GM23248 (cell line): ENCODE data around the gene WNT5B. TPM values are rescaled to one million over a fixed set of nuclear protein-coding genes. Genes with fewer than 3 reads are reported as not detected.

ENCODE experiments used
- DNase-seq: peaks from one replicate; pipeline ENCODE4 v3.0.0-alpha.2; 2015
- H2AFZ ChIP-seq: fragments of 200-600 bp; sonication (generic); 2 replicates; pipeline ENCODE4 v1.6.1; 2016; ENCODE audit warnings: antibody characterized with exemption
- H3F3A ChIP-seq: fragments of 200-600 bp; sonication (generic); 2 replicates; pipeline ENCODE4 v1.6.1; 2016; ENCODE audit warnings: mild to moderate bottlenecking, antibody characterized with exemption, mixed run types; ENCODE audit not compliant: insufficient read depth
- H3K27ac ChIP-seq: fragments of 200-600 bp; sonication (generic); 2 replicates; pipeline ENCODE4 v1.5.1; 2016; ENCODE audit warnings: mild to moderate bottlenecking
- H3K27me3 ChIP-seq: fragments of 200-600 bp; sonication (generic); replicated peaks from 2 replicates; pipeline ENCODE4 v1.6.1; 2016; ENCODE audit warnings: mild to moderate bottlenecking; ENCODE audit not compliant: insufficient read depth
- H3K36me3 ChIP-seq: fragments of 200-600 bp; sonication (generic); 2 replicates; pipeline ENCODE4 v1.6.1; 2016; ENCODE audit warnings: low read depth, mild to moderate bottlenecking
- H3K4me1 ChIP-seq: fragments of 200-600 bp; sonication (generic); 2 replicates; pipeline ENCODE4 v1.6.1; 2016; ENCODE audit warnings: mild to moderate bottlenecking; ENCODE audit not compliant: insufficient read depth
- H3K4me2 ChIP-seq: fragments of 200-600 bp; sonication (generic); one replicate; pipeline ENCODE4 v1.6.1; 2016; ENCODE audit warnings: mild to moderate bottlenecking; ENCODE audit not compliant: unreplicated experiment
- H3K4me3 ChIP-seq: fragments of 200-600 bp; sonication (generic); 2 replicates; pipeline ENCODE4 v1.5.1; 2016; ENCODE audit warnings: mild to moderate bottlenecking
- H3K79me2 ChIP-seq: fragments of 200-600 bp; sonication (generic); 2 replicates; pipeline ENCODE4 v1.6.1; 2016; ENCODE audit warnings: mild to moderate bottlenecking; ENCODE audit not compliant: insufficient read depth
- H3K9ac ChIP-seq: fragments of 200-600 bp; sonication (generic); 2 replicates; pipeline ENCODE4 v1.6.1; 2016; ENCODE audit warnings: mild to moderate bottlenecking
- H3K9me2 ChIP-seq: fragments of 200-600 bp; sonication (generic); 2 replicates; pipeline ENCODE4 v1.6.1; 2016; ENCODE audit warnings: mixed run types, mild to moderate bottlenecking, moderate library complexity; ENCODE audit not compliant: insufficient read depth
- H3K9me3 ChIP-seq: fragments of 200-600 bp; sonication (generic); one replicate; pipeline ENCODE4 v1.6.1; 2017; ENCODE audit warnings: low read depth
- H4K20me1 ChIP-seq: fragments of 200-600 bp; sonication (generic); 2 replicates; pipeline ENCODE4 v1.6.0; 2016; ENCODE audit not compliant: insufficient read depth
- EZH2 ChIP-seq: fragments of 200-600 bp; sonication (generic); IDR thresholded peaks from 2 replicates; pipeline ENCODE4 v1.6.1; 2018; ENCODE audit warnings: antibody characterized with exemption, mild to moderate bottlenecking; ENCODE audit not compliant: insufficient read depth, poor library complexity, severe bottlenecking
- EZH2phosphoT487 ChIP-seq: fragments of 200-600 bp; sonication (generic); IDR thresholded peaks from 2 replicates; pipeline ENCODE4 v1.6.1; 2018; ENCODE audit warnings: antibody characterized with exemption, moderate library complexity, mild to moderate bottlenecking, low read depth; ENCODE audit not compliant: insufficient read depth
- WGBS, 2 experiments: methylation state at CpG; one replicate each; pipeline ENCODE4 v1.1.6; 2015 to 2017; ENCODE audit warnings: low lambda C conversion rate in 2 of 2, low coverage in 1 of 2; ENCODE audit errors: missing lambda C conversion rate in 2 of 2; 5-methylcytosine and 5-hydroxymethylcytosine counted together
- in situ Hi-C: fragments of 300-500 bp; cut with MboI; formaldehyde crosslinking; loops from 2 replicates; pipeline ENCODE4 v1.15.0; 2020
- polyA plus RNA-seq: library from polyadenylated mRNA; unstranded; fragments of >200 nt; fragmentation: Nextera tagmentation; extraction: Ambion mirVana; gene quantifications from 2 replicates; pipeline ENCODE4 v1.2.1, GENCODE V29; 2016
- total RNA-seq: library from RNA; depleted of rRNA; stranded (reverse); fragments of >200 nt; shearing (Covaris generic); gene quantifications from 2 replicates; pipeline ENCODE4 v1.2.3, GENCODE V29; 2014

WNT5B gene
- total and polyA plus RNA-seq, 2 experiments from 2014 or later = 50.1 to 505 TPM

GRCh38 chr12:1603269-1603993 is 25.6 kb upstream of the WNT5B start:
- Histone ChIP-seq H3K36me3 (no peaks in the 10 kb centered on the region), H3K4me1 (peaks cover 62% of the 10 kb centered on the region), H4K20me1 (no peaks in the 10 kb centered on the region), H3K4me3 (no peak overlapping the region), H3K27me3 (no peaks in the 10 kb centered on the region), H3K9me2 (no peaks in the 10 kb centered on the region), H2AFZ (no peak overlapping the region), H3K9me3 (no peaks in the 10 kb centered on the region), H3K79me2 (peaks cover 85% of the 10 kb centered on the region), H3F3A (peaks cover 77% of the 10 kb centered on the region), H3K9ac (0 out of 2 replicates have a peak overlapping the region, but pooled peaks have one; percentile 11), H3K27ac (peak overlapping the region; percentile 50), H3K4me2 (no peak overlapping the region)
- peak; percentile 54 for DNase-seq
- TF ChIP-seq EZH2 (no peak), EZH2phosphoT487 (no peak)
- WGBS, 2 experiments = 70 to 79% methylated on average over 7 of the region's 7 CpGs
- in situ Hi-C loops = no loop called here

- H3K9me2 ChIP-seq = no peaks in the 10 kb centered on the region
- H3F3A ChIP-seq = peaks cover 79% of the 10 kb centered on the region
- no peaks in the 10 kb centered on the region for H3K36me3 ChIP-seq
- peaks cover 72% of the 10 kb centered on the region for H3K4me1 ChIP-seq
- peak overlapping the region; percentile 24 for H3K4me2 ChIP-seq
- peak overlapping the region; percentile 50 for H3K27ac ChIP-seq
- peak overlapping the region; percentile 11; the same call in 1 of the 2 replicates for H3K9ac ChIP-seq
- WGBS, 2 experiments = 47 to 52% methylated on average over 3 of the region's 3 CpGs
- H2AFZ ChIP-seq = no peak overlapping the region
- no peak for DNase-seq
- no peaks in the 10 kb centered on the region for H3K27me3 ChIP-seq
- no peak for TF ChIP-seq EZH2phosphoT487
- no peak for TF ChIP-seq EZH2
- peaks cover 85% of the 10 kb centered on the region for H3K79me2 ChIP-seq
- no peaks in the 10 kb centered on the region for H3K9me3 ChIP-seq
- no peak overlapping the region for H3K4me3 ChIP-seq
- in situ Hi-C loops = no loop called here
- H4K20me1 ChIP-seq = no peaks in the 10 kb centered on the region
Observed at GRCh38 chr12:1604464-1604863, 24.6 kb upstream of the WNT5B start.

GRCh38 chr12:1605129-1606020 is 23.7 kb upstream of the WNT5B start:
- Histone ChIP-seq H3K27me3 (no peaks in the 10 kb centered on the region), H3K4me2 (peak overlapping the region; percentile 84), H3K27ac (peak overlapping the region; percentile 90), H3K9me2 (no peaks in the 10 kb centered on the region), H3K4me3 (peak overlapping the region; percentile 69), H3K79me2 (peaks cover 85% of the 10 kb centered on the region), H3K9me3 (no peaks in the 10 kb centered on the region), H4K20me1 (no peaks in the 10 kb centered on the region), H3F3A (peaks cover 81% of the 10 kb centered on the region), H2AFZ (peak overlapping the region; percentile 40; the same call in 1 of the 2 replicates), H3K36me3 (no peaks in the 10 kb centered on the region), H3K9ac (peak overlapping the region; percentile 67), H3K4me1 (peaks cover 72% of the 10 kb centered on the region)
- 1 to 3% methylated on average over 22 of the region's 22 CpGs for WGBS, 2 experiments
- peak; percentile 91 for DNase-seq
- no peak for TF ChIP-seq EZH2phosphoT487
- no peak for TF ChIP-seq EZH2
- in situ Hi-C loops = no loop called here

GRCh38 chr12:1606021-1606622 is 22.9 kb upstream of the WNT5B start:
- Histone ChIP-seq H3K27ac (peak overlapping the region; percentile 90), H3K9me2 (no peaks in the 10 kb centered on the region), H3K36me3 (no peaks in the 10 kb centered on the region), H3K9me3 (no peaks in the 10 kb centered on the region), H3K4me1 (peaks cover 70% of the 10 kb centered on the region), H2AFZ (peak overlapping the region; percentile 40; the same call in 1 of the 2 replicates), H3K4me2 (peak overlapping the region; percentile 84), H3K4me3 (peak overlapping the region; percentile 69), H3F3A (peaks cover 85% of the 10 kb centered on the region), H3K9ac (peak overlapping the region; percentile 67), H3K27me3 (no peaks in the 10 kb centered on the region), H3K79me2 (peaks cover 85% of the 10 kb centered on the region), H4K20me1 (no peaks in the 10 kb centered on the region)
- WGBS, 2 experiments = 1 to 2% methylated on average over 12 of the region's 12 CpGs
- in situ Hi-C loops = no loop called here
- DNase-seq = peak; percentile 93
- TF ChIP-seq EZH2phosphoT487 = no peak
- TF ChIP-seq EZH2 = no peak
